NB4 (cell line): Measurements from ENCODE around the gene NOA1.

Source experiments
- CTCF ChIP-seq: IDR thresholded peaks from one replicate; pipeline ENCODE4 v1.5.1; 2012; ENCODE audit warnings: low read depth, low read length
- MAX ChIP-seq: IDR thresholded peaks from 2 replicates; pipeline ENCODE4 v1.6.1; 2011; ENCODE audit warnings: low read depth, low read length
- MYC ChIP-seq: IDR thresholded peaks from 2 replicates; pipeline ENCODE4 v1.6.1; 2011; ENCODE audit warnings: low read depth, low read length

GRCh38 chr4:56990109-56990905, 12.9 kb upstream of the NOA1 start:
- TF ChIP-seq CTCF (no peak), MAX (no peak), MYC (no peak)
